ENCODE data around the gene MTF2. TPM values are rescaled to one million over a fixed set of nuclear protein-coding genes. Genes with fewer than 3 reads are reported as not detected.

Gene MTF2
- total RNA-seq, 1 experiment from 2014 or later, result 36.3 TPM

DNA sequence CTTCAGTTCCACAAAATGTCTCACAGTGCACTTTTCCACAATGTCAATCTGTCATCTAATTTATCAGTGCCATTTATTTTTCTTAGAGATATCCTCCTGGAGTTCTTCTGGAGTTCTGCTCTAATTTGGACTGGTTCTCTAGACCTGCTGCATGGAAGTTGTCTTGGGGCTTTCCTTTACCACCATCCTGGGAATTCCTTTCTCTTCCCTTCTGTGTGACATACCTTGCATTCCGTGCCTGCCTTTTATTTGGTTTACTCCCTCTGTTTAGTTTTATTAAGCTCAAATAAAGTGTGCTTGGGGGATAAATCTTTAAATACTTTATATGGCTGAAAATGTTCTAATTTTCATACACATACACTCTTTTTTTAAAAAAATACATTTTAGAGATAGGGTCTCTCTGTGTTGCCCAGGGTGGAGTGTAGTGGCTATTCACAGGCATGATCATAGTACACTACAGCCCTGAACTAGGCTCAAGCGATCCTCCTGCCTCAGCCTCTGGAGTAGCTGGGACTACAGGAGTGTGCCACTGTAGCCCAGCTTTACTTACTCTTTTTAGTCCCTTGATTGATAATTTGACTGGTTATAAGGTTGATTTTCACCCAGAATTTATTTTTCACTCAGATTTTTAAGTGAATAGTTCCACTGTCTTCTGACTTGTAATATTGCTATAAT lies 14.4 kb downstream of the MTF2 start:
- peaks cover 15% of the 10 kb centered on the region; the same call in 1 of the 2 replicates for H4K20me1 ChIP-seq (ENCODE audit: insufficient read depth, low read depth, low read length)

GRCh38 chr1:93095804-93096585 lies 16.9 kb downstream of the MTF2 start:
- DNase-seq, result no peak
- no peak overlapping the region for H3K4me3 ChIP-seq (ENCODE audit: low read length)
- H3K9me3 ChIP-seq (ENCODE audit: low read length), result no peaks in the 10 kb centered on the region
- H3K4me1 ChIP-seq (ENCODE audit: low read length), result no peaks in the 10 kb centered on the region
- no peaks in the 10 kb centered on the region for H3K27me3 ChIP-seq (ENCODE audit: low read length)
- peaks cover 25% of the 10 kb centered on the region for H4K20me1 ChIP-seq (ENCODE audit: insufficient read depth, low read depth, low read length)
- H3K9me2 ChIP-seq (replicated peaks; ENCODE audit: insufficient read depth, low read length), result no peaks in the 10 kb centered on the region
- H2AFZ ChIP-seq (ENCODE audit: low read length), result no peak overlapping the region
- no peak overlapping the region for H3K27ac ChIP-seq (ENCODE audit: low read length)
- no peak overlapping the region for H3K4me2 ChIP-seq (ENCODE audit: low read depth, low read length, poor library complexity, severe bottlenecking)
- no peaks in the 10 kb centered on the region; the same call in 1 of the 2 replicates for H3K36me3 ChIP-seq (ENCODE audit: insufficient read depth, low read length)
- H3K9ac ChIP-seq (ENCODE audit: low read length), result no peak overlapping the region
- peaks cover 100% of the 10 kb centered on the region for H3K79me2 ChIP-seq (ENCODE audit: low read length)

More for the DNA sequence above, 14.4 kb downstream of the MTF2 start:
- H3K27ac ChIP-seq (ENCODE audit: low read length), result no peak overlapping the region
- no peaks in the 10 kb centered on the region for H3K9me2 ChIP-seq (replicated peaks; ENCODE audit: insufficient read depth, low read length)
- H3K27me3 ChIP-seq (ENCODE audit: low read length), result no peaks in the 10 kb centered on the region
- H3K79me2 ChIP-seq (ENCODE audit: low read length), result peaks cover 96% of the 10 kb centered on the region
- no peaks in the 10 kb centered on the region for H3K9me3 ChIP-seq (ENCODE audit: low read length)
- peaks cover 3% of the 10 kb centered on the region; the same call in 1 of the 2 replicates for H3K36me3 ChIP-seq (ENCODE audit: insufficient read depth, low read length)
- no peak overlapping the region for H3K4me3 ChIP-seq (ENCODE audit: low read length)
- H3K9ac ChIP-seq (ENCODE audit: low read length), result no peak overlapping the region
- H3K4me2 ChIP-seq (ENCODE audit: low read depth, low read length, poor library complexity, severe bottlenecking), result no peak overlapping the region
- no peaks in the 10 kb centered on the region for H3K4me1 ChIP-seq (ENCODE audit: low read length)
- no peak for DNase-seq
- H2AFZ ChIP-seq (ENCODE audit: low read length), result no peak overlapping the region

GRCh38 chr1:93102142-93102541 lies 23.1 kb downstream of the MTF2 start:
- Histone ChIP-seq H3K4me3 (ENCODE audit: low read length) (no peak overlapping the region), H3K4me1 (ENCODE audit: low read length) (no peaks in the 10 kb centered on the region), H2AFZ (ENCODE audit: low read length) (no peak overlapping the region), H3K4me2 (ENCODE audit: low read depth, low read length, poor library complexity, severe bottlenecking) (no peak overlapping the region), H3K27ac (ENCODE audit: low read length) (no peak overlapping the region), H3K36me3 (ENCODE audit: insufficient read depth, low read length) (peaks cover 3% of the 10 kb centered on the region), H3K27me3 (ENCODE audit: low read length) (no peaks in the 10 kb centered on the region), H4K20me1 (ENCODE audit: insufficient read depth, low read depth, low read length) (peaks cover 11% of the 10 kb centered on the region), H3K79me2 (ENCODE audit: low read length) (peaks cover 88% of the 10 kb centered on the region), H3K9me2 (replicated peaks; ENCODE audit: insufficient read depth, low read length) (no peaks in the 10 kb centered on the region), H3K9me3 (ENCODE audit: low read length) (no peaks in the 10 kb centered on the region), H3K9ac (ENCODE audit: low read length) (no peak overlapping the region)
- no peak for DNase-seq

- H3K27ac ChIP-seq (ENCODE audit: low read length), result no peak overlapping the region
- no peak overlapping the region for H3K4me2 ChIP-seq (ENCODE audit: low read depth, low read length, poor library complexity, severe bottlenecking)
- H3K4me3 ChIP-seq (ENCODE audit: low read length), result no peak overlapping the region
- DNase-seq, result no peak
- 0 out of 2 replicates have a peak, but pooled peaks cover 8% of the 10 kb centered on the region for H4K20me1 ChIP-seq (ENCODE audit: insufficient read depth, low read depth, low read length)
- no peaks in the 10 kb centered on the region for H3K9me3 ChIP-seq (ENCODE audit: low read length)
- H3K27me3 ChIP-seq (ENCODE audit: low read length), result no peaks in the 10 kb centered on the region
- peaks cover 88% of the 10 kb centered on the region for H3K79me2 ChIP-seq (ENCODE audit: low read length)
- no peak overlapping the region for H3K9ac ChIP-seq (ENCODE audit: low read length)
- H2AFZ ChIP-seq (ENCODE audit: low read length), result no peak overlapping the region
- H3K9me2 ChIP-seq (replicated peaks; ENCODE audit: insufficient read depth, low read length), result no peaks in the 10 kb centered on the region
- H3K4me1 ChIP-seq (ENCODE audit: low read length), result peaks cover 26% of the 10 kb centered on the region
- H3K36me3 ChIP-seq (ENCODE audit: insufficient read depth, low read length), result peaks cover 3% of the 10 kb centered on the region
Observed at GRCh38 chr1:93106226-93106625, 27.1 kb downstream of the MTF2 start.

GRCh38 chr1:93107395-93107794 lies 28.3 kb downstream of the MTF2 start:
- DNase-seq, result no peak
- Histone ChIP-seq H3K27me3 (ENCODE audit: low read length) (no peaks in the 10 kb centered on the region), H3K4me1 (ENCODE audit: low read length) (peaks cover 38% of the 10 kb centered on the region), H3K79me2 (ENCODE audit: low read length) (peaks cover 88% of the 10 kb centered on the region), H3K9me3 (ENCODE audit: low read length) (no peaks in the 10 kb centered on the region), H3K4me2 (ENCODE audit: low read depth, low read length, poor library complexity, severe bottlenecking) (no peak overlapping the region), H3K9ac (ENCODE audit: low read length) (no peak overlapping the region), H2AFZ (ENCODE audit: low read length) (no peak overlapping the region), H4K20me1 (ENCODE audit: insufficient read depth, low read depth, low read length) (peaks cover 12% of the 10 kb centered on the region; the same call in 1 of the 2 replicates), H3K27ac (ENCODE audit: low read length) (no peak overlapping the region), H3K36me3 (ENCODE audit: insufficient read depth, low read length) (peaks cover 3% of the 10 kb centered on the region), H3K9me2 (replicated peaks; ENCODE audit: insufficient read depth, low read length) (no peaks in the 10 kb centered on the region), H3K4me3 (ENCODE audit: low read length) (no peak overlapping the region)

DNA sequence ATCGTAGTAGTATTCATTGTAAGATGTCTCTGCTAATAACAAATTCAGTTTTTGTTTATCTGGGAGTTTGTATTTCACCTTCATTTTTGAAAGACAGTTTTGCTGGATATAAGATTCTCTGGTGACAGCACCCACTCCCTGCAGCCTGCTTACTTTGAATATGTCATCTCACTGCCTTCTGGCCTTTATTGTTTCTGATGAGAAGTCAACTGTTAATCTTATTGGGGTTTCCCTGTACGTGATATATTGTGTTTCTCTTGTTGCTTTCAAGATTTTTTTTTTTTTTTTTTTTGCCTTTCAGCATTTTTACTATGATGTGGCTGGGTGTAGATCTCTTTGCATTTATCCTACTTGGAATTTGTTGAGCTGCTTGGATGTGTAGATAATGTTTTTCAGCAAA lies 29.3 kb downstream of the MTF2 start:
- Histone ChIP-seq H3K4me1 (ENCODE audit: low read length) (peaks cover 39% of the 10 kb centered on the region), H3K27me3 (ENCODE audit: low read length) (no peaks in the 10 kb centered on the region), H3K9ac (ENCODE audit: low read length) (no peak overlapping the region), H2AFZ (ENCODE audit: low read length) (no peak overlapping the region), H3K4me2 (ENCODE audit: low read depth, low read length, poor library complexity, severe bottlenecking) (no peak overlapping the region), H3K4me3 (ENCODE audit: low read length) (no peak overlapping the region), H3K9me2 (replicated peaks; ENCODE audit: insufficient read depth, low read length) (no peaks in the 10 kb centered on the region), H3K27ac (ENCODE audit: low read length) (no peak overlapping the region), H3K79me2 (ENCODE audit: low read length) (peaks cover 92% of the 10 kb centered on the region), H3K36me3 (ENCODE audit: insufficient read depth, low read length) (peaks cover 6% of the 10 kb centered on the region), H3K9me3 (ENCODE audit: low read length) (no peaks in the 10 kb centered on the region), H4K20me1 (ENCODE audit: insufficient read depth, low read depth, low read length) (peaks cover 12% of the 10 kb centered on the region; the same call in 1 of the 2 replicates)
- no peak for DNase-seq

DNA sequence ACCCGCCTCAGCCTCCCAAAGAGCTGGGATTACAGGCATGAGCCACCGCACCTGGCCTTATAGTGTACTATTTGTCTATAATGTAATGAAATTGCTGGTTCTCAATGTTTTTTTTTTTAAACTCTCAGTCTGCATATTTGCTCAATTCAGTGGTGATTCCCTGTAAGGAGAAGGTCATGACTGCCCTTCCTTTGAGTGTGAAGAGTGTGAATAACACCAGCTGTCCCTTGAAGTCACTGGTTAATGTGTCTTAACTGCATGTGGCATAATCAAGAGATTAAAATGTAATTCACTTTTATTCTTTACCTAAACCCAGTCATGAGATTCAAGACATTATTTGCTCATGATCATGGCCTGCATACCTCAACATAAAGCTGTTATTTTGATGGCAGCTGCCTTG lies 30.5 kb downstream of the MTF2 start:
- H3K79me2 ChIP-seq (ENCODE audit: low read length), result peaks cover 94% of the 10 kb centered on the region
- no peak overlapping the region for H3K9ac ChIP-seq (ENCODE audit: low read length)
- no peak overlapping the region for H2AFZ ChIP-seq (ENCODE audit: low read length)
- H3K4me3 ChIP-seq (ENCODE audit: low read length), result no peak overlapping the region
- peaks cover 12% of the 10 kb centered on the region; the same call in 1 of the 2 replicates for H4K20me1 ChIP-seq (ENCODE audit: insufficient read depth, low read depth, low read length)
- no peaks in the 10 kb centered on the region for H3K9me3 ChIP-seq (ENCODE audit: low read length)
- H3K4me1 ChIP-seq (ENCODE audit: low read length), result peaks cover 39% of the 10 kb centered on the region
- H3K9me2 ChIP-seq (replicated peaks; ENCODE audit: insufficient read depth, low read length), result no peaks in the 10 kb centered on the region
- H3K27me3 ChIP-seq (ENCODE audit: low read length), result no peaks in the 10 kb centered on the region
- H3K4me2 ChIP-seq (ENCODE audit: low read depth, low read length, poor library complexity, severe bottlenecking), result peak overlapping the region; percentile 42
- DNase-seq, result no peak
- H3K27ac ChIP-seq (ENCODE audit: low read length), result no peak overlapping the region
- H3K36me3 ChIP-seq (ENCODE audit: insufficient read depth, low read length), result peaks cover 8% of the 10 kb centered on the region

DNA sequence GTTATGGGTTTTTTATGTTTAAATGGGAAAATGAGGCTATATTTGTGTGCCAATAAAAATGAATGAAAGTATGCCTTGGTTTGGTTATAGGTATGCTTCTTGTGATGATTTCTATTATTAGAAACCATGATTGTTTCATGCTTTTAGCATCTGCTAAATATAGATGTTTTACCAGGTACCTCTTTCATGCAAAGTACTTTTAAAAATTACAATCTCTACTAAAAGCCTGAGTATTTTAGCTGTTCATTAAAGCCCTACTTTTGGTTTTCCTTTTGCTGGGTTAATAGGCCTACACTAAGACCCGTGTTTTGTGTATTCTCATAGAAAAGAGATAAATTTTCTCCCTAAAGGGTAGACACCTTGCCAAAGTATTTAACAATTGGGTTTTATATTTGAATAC lies 32.0 kb downstream of the MTF2 start:
- Histone ChIP-seq H3K9ac (ENCODE audit: low read length) (no peak overlapping the region), H3K27ac (ENCODE audit: low read length) (peak overlapping the region; percentile 38; the same call in 1 of the 2 replicates), H3K27me3 (ENCODE audit: low read length) (no peaks in the 10 kb centered on the region), H4K20me1 (ENCODE audit: insufficient read depth, low read depth, low read length) (peaks cover 12% of the 10 kb centered on the region; the same call in 1 of the 2 replicates), H3K9me3 (ENCODE audit: low read length) (no peaks in the 10 kb centered on the region), H3K4me2 (ENCODE audit: low read depth, low read length, poor library complexity, severe bottlenecking) (peak overlapping the region; percentile 42), H3K79me2 (ENCODE audit: low read length) (peaks cover 83% of the 10 kb centered on the region), H2AFZ (ENCODE audit: low read length) (no peak overlapping the region), H3K4me3 (ENCODE audit: low read length) (no peak overlapping the region), H3K36me3 (ENCODE audit: insufficient read depth, low read length) (peaks cover 11% of the 10 kb centered on the region; the same call in 1 of the 2 replicates), H3K9me2 (replicated peaks; ENCODE audit: insufficient read depth, low read length) (no peaks in the 10 kb centered on the region), H3K4me1 (ENCODE audit: low read length) (peaks cover 39% of the 10 kb centered on the region)
- no peak for DNase-seq

Data from Karpas-422 (cell line).